Measurements from ENCODE around the gene KCNAB1.
"Not testable (repeated sequence)": the region's sequence is repeated elsewhere in the genome, so short reads cannot be mapped to it uniquely, and the experiment has no call there.

KCNAB1 gene

GRCh38 chr3:156274791-156275190 is 154.4 kb downstream of the KCNAB1 start:
- DNase-seq = no peak

GRCh38 chr3:156284637-156285036 is 164.3 kb downstream of the KCNAB1 start:
- not testable (repeated sequence) for DNase-seq

- no peak for DNase-seq
Observed at GRCh38 chr3:156285626-156286025, 165.2 kb downstream of the KCNAB1 start.

- no peak for DNase-seq
Observed at GRCh38 chr3:156290924-156291271, 170.5 kb downstream of the KCNAB1 start.

GRCh38 chr3:156291272-156292123 is 171.1 kb downstream of the KCNAB1 start:
- DNase-seq = no peak

- no peak for DNase-seq
Observed at GRCh38 chr3:156293566-156293965, 173.2 kb downstream of the KCNAB1 start.

GRCh38 chr3:156297582-156297981 is 177.2 kb downstream of the KCNAB1 start:
- no peak for DNase-seq

- DNase-seq = no peak
Observed at GRCh38 chr3:156298014-156298413, 177.6 kb downstream of the KCNAB1 start.

- DNase-seq = no peak
Observed at GRCh38 chr3:156298938-156299337, 178.6 kb downstream of the KCNAB1 start.

GRCh38 chr3:156299569-156299968 is 179.2 kb downstream of the KCNAB1 start:
- DNase-seq = no peak

GRCh38 chr3:156300371-156300770 is 180.0 kb downstream of the KCNAB1 start:
- DNase-seq = no peak

GRCh38 chr3:156300929-156301840 is 180.8 kb downstream of the KCNAB1 start:
- no peak for DNase-seq

GRCh38 chr3:156303001-156303707 is 182.8 kb downstream of the KCNAB1 start:
- DNase-seq = no peak

GRCh38 chr3:156304406-156304805 is 184.0 kb downstream of the KCNAB1 start:
- no peak for DNase-seq

- no peak for DNase-seq
Observed at GRCh38 chr3:156305672-156306071, 185.3 kb downstream of the KCNAB1 start.

- no peak for DNase-seq
Observed at GRCh38 chr3:156307704-156308103, 187.3 kb downstream of the KCNAB1 start.

- DNase-seq = no peak
Observed at GRCh38 chr3:156311431-156311830, 191.1 kb downstream of the KCNAB1 start.

GRCh38 chr3:156311930-156312329 is 191.6 kb downstream of the KCNAB1 start:
- no peak for DNase-seq

GRCh38 chr3:156316076-156316475 is 195.7 kb downstream of the KCNAB1 start:
- DNase-seq = no peak

GRCh38 chr3:156317462-156318074 is 197.2 kb downstream of the KCNAB1 start:
- no peak for DNase-seq

- no peak for DNase-seq
Observed at GRCh38 chr3:156321945-156322344, 201.6 kb downstream of the KCNAB1 start.

- no peak for DNase-seq
Observed at GRCh38 chr3:156323466-156323865, 203.1 kb downstream of the KCNAB1 start.

- DNase-seq = no peak
Observed at GRCh38 chr3:156330415-156330814, 210.0 kb downstream of the KCNAB1 start.

All from CD4-positive, alpha-beta T cell treated with Interleukin-10 for 1 hour (primary cell).